HEK293T (cell line): Measurements from ENCODE around the gene CDRT4.

Experiments used
- BHLHE40 ChIP-seq: fragments of 450-650 bp; IDR thresholded peaks from 2 replicates; pipeline ENCODE4 v1.6.1; 2016; ENCODE audit warnings: mild to moderate bottlenecking, moderate library complexity, borderline replicate concordance
- ELF4 ChIP-seq: fragments of 450-650 bp; IDR thresholded peaks from 2 replicates; pipeline ENCODE4 v1.6.1; 2017; ENCODE audit warnings: antibody characterized with exemption
- FOXM1 ChIP-seq: fragments of 450-650 bp; IDR thresholded peaks from 2 replicates; pipeline ENCODE4 v1.6.1; 2017; ENCODE audit warnings: mild to moderate bottlenecking, borderline replicate concordance
- HDGF ChIP-seq: fragments of 450-650 bp; IDR thresholded peaks from 2 replicates; pipeline ENCODE4 v1.6.1; 2017; ENCODE audit warnings: antibody characterized with exemption, borderline replicate concordance
- NFRKB ChIP-seq: fragments of 450-650 bp; IDR thresholded peaks from 2 replicates; pipeline ENCODE4 v1.6.1; 2016; ENCODE audit warnings: mild to moderate bottlenecking, moderate library complexity
- PKNOX1 ChIP-seq: fragments of 450-650 bp; IDR thresholded peaks from 2 replicates; pipeline ENCODE4 v1.6.1; 2016
- SP1 ChIP-seq: fragments of 450-650 bp; IDR thresholded peaks from 2 replicates; pipeline ENCODE4 v1.6.1; 2017
- SUZ12 ChIP-seq: fragments of 450-650 bp; IDR thresholded peaks from 2 replicates; pipeline ENCODE4 v1.6.1; 2016; ENCODE audit warnings: mild to moderate bottlenecking
- TARDBP ChIP-seq: fragments of 450-650 bp; IDR thresholded peaks from 2 replicates; pipeline ENCODE4 v1.6.1; 2016

GRCh38 chr17:15472891-15473290, 5.5 kb upstream of the CDRT4 start:
- TF ChIP-seq SUZ12 (no peak), SP1 (no peak), BHLHE40 (no peak), FOXM1 (no peak), TARDBP (no peak), PKNOX1 (no peak), NFRKB (no peak), ELF4 (no peak), HDGF (no peak)
